GM21619 (cell line): ENCODE measurements around the gene CKS2.

Source experiments
- ATAC-seq: cut with Tn5 transposase; IDR thresholded peaks from one replicate; pipeline ENCODE4 v1.9.1; 2021; ENCODE audit not compliant: unreplicated experiment

CKS2 gene

GRCh38 chr9:89346696-89347095, 35.7 kb downstream of the CKS2 start:
- ATAC-seq = no peak

DNA sequence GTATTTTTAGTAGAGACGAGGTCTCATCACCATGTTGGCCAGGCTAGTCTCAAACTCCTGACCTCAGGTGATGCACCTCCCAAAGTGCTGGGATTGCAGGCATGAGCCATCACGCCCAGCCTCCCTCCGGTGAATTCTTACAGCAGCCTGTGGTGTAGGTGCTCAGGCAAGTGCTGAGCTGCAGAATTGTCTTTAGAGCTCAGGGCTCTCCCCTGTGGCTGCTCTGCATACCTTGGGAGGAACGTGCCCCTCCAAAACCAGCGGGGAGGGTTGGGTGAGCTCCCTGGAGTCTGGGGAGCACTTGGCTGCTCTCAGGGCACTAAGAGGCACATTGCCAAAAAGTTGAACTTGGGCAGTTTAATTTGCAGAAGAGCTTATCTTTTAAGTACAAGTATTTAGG, 36.7 kb downstream of the CKS2 start:
- no peak for ATAC-seq

DNA sequence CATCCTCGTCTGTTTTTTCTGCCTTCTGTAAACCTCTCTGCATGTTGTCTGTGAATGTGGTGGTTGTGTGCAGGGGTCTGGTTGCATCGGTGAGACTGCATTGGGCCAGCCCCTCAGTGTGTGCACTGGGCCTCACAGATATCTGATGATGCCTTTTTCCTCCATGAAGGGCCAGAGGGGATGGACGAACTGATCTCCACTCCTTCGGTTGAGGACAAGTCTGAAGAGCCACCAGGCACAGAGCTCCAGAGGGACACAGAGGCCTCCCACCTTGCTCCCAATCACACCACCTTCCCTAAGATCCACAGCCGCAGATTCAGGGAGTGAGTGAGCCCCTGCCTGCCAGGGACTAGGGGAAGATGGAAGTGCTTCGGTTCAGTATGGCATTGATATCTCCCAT, 38.6 kb downstream of the CKS2 start:
- ATAC-seq = no peak

GRCh38 chr9:89350988-89351557, 40.1 kb downstream of the CKS2 start:
- no peak for ATAC-seq

- ATAC-seq = no peak
Measured at GRCh38 chr9:89351584-89352300, 40.7 kb downstream of the CKS2 start.

- ATAC-seq = no peak
Measured at GRCh38 chr9:89352451-89352850, 41.5 kb downstream of the CKS2 start.

- no peak for ATAC-seq
Measured at GRCh38 chr9:89352874-89353649, 42.1 kb downstream of the CKS2 start.

- ATAC-seq = no peak
Measured at GRCh38 chr9:89353989-89354388, 43.0 kb downstream of the CKS2 start.

DNA sequence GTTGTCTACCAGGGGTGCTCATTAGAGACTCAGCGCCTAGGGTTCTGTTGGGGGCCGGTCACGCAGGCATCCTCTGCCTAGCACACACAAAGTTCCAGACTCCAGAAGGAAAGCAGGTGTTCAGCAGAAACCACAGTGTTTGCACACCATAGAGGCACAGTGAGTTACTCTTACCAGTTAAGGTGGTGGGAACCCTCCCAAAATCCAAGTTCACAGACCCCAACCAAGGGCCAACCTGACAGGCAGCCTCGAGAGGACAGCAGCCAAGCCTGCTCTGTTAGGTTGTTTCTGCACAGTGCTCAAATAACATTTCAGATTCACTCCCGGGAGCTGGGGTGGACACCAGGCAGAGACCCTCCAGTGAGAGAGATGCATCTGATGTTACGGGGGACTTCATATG, 43.5 kb downstream of the CKS2 start:
- no peak for ATAC-seq

DNA sequence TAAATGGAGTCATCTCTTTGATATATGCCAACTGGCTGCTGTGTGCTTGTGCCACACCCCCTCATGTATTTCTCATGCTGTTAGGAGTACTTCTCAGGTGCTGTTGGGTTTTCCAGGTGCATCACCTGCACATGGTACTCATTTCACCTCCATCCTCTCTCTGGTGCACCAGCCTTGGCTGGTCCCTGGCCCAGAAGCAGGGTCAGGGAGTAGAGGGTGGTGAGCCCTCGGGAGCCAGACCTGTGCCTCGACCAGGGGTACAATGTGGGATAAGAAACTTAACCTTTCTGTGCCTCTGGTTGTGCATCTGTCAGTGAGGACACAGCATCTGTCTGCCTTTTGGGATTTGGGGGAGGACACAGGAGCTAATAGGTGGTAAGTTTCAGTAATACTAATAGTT, 45.8 kb downstream of the CKS2 start:
- ATAC-seq = no peak

DNA sequence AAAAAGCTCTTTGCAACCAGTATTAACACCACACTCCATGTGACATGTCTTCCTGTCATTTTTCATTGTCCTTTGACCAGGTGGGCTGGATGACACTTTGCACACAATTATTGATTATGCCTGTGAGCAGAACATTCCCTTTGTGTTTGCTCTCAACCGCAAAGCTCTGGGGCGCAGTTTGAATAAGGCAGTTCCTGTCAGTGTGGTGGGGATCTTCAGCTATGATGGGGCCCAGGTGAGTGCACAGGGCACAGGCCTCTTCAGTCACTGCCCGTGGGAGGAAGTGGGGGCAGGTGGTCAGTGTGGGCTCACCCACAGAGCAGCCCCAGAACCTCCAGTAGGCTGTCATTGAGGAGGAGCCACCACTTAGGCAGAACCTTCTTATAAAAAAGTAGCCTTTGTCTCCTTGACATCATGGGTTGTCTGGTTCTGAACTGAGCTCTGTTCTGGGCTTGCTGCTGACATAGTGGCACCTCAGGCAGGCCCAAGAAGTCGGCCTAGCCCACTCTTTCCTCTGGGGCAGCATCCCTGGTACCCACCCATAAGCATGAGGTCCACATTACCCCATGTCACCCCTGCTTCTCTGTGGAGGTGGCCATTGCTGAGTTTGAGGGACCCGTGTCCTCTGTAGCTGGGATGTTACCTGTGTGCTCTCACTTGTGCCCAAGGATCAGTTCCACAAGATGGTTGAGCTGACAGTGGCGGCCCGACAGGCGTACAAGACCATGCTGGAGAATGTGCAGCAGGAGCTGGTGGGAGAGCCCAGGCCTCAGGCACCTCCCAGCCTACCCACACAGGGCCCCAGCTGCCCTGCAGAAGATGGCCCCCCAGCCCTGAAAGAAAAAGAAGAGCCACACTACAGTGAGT, 46.6 kb downstream of the CKS2 start:
- no peak for ATAC-seq

DNA sequence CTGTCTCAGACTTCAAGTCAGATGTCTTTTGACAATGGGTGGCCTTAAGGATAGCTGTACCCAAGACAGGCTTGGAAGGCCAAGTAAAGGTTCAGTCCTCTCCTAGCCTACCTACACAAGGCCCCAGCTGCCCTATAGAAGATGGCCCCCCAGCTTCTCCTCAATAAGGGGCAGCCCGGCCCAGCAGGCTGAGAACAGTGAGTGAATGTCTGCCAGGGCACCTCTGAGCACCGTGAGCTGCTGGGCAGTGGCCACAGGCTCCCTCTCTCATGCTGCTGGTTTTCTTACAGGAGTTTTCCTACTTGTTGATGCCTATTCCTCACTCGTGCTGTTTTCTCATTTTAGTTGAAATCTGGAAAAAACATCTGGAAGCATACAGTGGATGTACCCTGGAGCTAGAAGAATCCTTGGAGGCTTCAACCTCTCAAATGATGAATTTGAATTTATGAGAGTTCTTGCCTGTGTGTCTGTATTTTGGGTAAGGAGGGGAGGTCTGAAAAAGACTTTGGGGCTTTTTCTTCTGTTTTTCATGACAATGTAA, 47.5 kb downstream of the CKS2 start:
- no peak for ATAC-seq

DNA sequence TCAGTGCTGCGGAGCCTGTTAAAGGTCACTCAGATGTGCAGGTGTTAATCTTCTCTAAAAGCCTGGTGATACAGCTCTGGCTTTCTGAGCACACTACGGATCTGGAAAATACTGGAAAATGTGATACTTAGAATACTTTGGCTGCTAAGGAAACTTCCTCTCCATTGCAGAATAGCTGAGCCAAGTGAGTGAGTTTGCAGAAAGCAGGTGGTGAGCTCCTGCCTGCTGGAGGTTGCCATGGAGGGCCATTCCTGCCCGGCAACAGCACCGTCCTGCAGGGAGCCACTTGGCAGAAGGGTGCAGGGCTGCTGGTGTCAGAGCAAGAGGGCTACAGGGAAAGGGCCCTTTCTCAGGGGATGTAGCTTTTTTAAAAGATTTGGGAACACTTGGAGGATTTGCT, 48.0 kb downstream of the CKS2 start:
- ATAC-seq = no peak

DNA sequence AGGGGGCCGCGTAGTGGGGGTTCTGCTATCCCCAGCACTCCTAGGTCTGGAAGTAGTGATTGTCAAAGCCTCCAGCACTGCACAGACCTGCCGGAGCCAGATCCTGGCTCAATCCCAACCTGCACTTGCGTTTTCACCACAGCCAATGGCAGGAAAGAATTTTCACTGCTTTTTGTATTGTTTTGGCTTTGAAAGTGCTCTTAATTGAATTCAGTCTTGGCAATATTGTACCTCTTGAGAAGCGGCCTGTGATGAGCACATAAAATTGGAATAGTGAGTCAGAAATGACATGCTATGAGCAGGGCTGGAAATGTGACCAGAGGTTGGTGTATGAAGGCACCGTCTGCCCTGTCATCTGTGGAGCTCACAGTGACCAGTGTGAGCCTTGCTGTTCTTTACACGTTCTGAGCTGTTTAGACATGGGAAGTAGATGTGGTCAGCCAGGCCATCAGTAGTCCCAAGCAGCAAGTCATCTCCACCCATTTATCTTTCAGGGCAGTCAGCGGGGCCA, 48.8 kb downstream of the CKS2 start:
- no peak for ATAC-seq

DNA sequence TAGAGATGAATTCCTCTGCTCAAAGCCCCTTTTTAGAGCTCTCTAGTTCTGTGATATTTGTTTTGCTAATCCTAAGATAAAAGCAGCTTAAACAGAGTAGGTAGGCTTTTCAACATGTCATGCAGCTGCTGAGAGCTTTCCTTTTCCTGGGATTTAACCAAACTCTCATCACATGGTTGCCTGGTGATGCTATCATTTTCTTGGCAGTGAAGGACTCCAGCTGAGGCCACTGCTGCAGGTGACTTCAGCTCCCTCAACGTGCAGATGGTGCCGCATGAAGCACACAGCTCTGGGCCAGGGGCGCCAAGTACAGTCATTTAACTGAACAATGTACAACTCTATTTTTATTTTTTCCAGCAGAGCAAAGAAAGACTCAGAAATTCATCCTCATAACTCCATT, 49.5 kb downstream of the CKS2 start:
- no peak for ATAC-seq

DNA sequence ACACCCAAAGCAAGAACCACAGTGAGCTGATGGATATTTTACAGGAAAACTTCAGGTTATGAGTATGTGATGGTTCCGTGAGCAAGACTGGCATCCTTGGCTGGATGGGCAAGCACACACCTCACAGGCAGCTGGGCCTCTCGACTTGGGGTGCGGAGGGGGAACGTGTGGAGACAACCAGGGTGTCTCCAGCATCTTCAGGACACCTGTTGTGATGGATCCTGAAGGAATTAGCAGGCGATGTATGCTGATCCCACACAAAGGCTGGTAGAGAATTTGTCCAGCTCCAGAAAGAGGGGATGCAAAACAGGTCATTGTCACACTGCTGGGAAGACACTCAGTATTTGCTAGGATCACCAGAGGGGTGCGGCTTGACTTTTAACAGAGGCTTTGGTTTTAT, 50.0 kb downstream of the CKS2 start:
- no peak for ATAC-seq

DNA sequence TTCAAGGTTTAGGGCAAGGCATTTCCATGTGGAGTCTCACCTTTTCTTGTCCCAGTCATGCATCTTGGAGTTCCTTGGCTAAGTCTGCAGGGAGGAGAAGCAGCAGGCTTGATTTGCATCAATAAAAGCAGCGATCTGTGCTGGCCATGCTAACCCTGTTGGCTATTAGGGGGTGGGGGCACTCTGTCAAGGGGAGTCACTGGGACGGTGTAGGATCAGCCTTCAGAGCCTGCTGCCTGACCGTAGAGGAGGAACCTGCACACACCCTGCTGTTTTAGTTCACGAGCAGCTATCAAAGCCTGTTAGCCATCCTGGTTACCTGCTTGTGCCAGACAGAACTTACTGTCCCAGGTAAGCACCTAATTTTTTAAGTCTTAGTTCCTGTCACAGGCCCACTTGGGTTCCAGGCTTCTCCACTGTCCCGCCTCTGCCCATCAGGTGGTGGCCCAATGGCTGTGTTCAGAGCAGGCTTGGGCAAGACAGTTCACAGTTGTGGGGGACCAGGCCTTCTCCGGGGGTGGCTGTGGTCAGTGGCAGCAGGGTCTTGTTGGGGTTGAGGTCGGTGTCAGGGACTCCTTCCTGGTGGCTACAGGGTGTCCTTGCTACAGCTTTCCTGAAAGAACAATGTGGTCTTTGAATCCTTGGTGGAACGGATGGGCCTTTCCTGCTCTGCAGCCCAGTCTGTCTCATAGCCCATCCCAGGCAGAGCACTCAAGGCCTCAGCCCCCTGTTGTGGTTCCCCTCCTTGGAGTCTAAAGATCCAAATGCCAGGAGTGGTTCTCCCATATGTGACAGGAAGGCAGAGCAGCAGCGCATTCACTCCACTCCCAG, 51.0 kb downstream of the CKS2 start:
- no peak for ATAC-seq

DNA sequence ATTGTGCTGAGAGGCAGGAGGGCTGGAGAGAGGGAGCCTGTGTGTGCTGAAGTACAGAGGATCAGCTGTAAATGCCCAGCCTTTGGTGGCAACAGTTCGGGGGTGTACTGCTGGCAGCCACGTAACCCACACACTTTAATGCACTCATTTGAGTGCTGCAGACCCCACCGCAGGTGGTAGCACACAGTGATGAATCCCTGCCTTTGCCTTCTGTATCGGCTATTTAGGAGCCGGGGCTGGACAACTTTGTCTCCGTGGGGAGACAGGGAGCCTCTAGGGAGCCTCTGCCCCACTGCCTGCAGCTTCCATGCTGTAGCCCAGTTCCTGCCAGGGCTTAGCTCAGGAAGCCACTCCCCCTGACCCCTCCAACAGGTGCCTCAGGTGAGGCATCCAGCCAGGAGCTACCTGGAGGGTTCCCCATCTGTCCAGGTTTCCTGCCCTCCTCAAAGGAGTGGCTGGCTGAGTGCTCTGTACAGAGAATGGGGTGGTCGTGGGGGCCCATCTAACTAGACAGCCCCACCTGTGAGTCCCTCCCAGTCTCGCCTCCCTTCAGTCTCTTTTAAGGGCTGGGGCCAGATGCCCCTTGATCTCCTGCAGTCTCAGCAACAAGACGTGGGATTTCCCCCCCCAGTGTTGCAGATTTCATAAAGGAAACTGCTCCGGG, 51.8 kb downstream of the CKS2 start:
- no peak for ATAC-seq

- ATAC-seq = no peak
Measured at GRCh38 chr9:89363311-89363670, 52.3 kb downstream of the CKS2 start.
